Psoas muscle (tissue), 8 donors: ENCODE results near the gene CKMT2. TPM values are rescaled to one million over a fixed set of nuclear protein-coding genes. Genes with fewer than 3 reads are reported as not detected.

Source experiments
- ATAC-seq, 4 donors: fragments of 200-7000 bp; cut with Tn5 transposase; one replicate each; pipeline ENCODE4 v1.9.1; 2020; ENCODE audit warnings: moderate library complexity in 3 of 4, mild to moderate bottlenecking in 2 of 4
- DNase-seq, 2 donors: peaks; one replicate each; pipeline ENCODE4 v3.0.0-alpha.2; 2020
- H3K27ac ChIP-seq: fragments of 200-600 bp; one replicate; pipeline ENCODE4 v1.8.0; 2022
- H3K27me3 ChIP-seq, 3 donors: fragments of 200-600 bp in 1 of 3; one replicate each; pipeline versions ENCODE4 v1.6.1 to v1.8.0; 2013 to 2022; ENCODE audit warnings: low read length in 2 of 3, mild to moderate bottlenecking in 2 of 3, moderate library complexity in 1 of 3; ENCODE audit not compliant: insufficient read depth in 3 of 3
- H3K36me3 ChIP-seq, 2 donors: fragments of 200-600 bp in 1 of 2; one replicate each; pipeline versions ENCODE4 v1.6.1 to v1.8.0; 2013 to 2022; ENCODE audit warnings: low read depth in 1 of 2, mild to moderate bottlenecking in 1 of 2, moderate library complexity in 1 of 2; ENCODE audit not compliant: insufficient read depth in 1 of 2
- H3K4me1 ChIP-seq: fragments of 200-600 bp; one replicate; pipeline ENCODE4 v1.8.0; 2022
- H3K4me3 ChIP-seq: fragments of 200-600 bp; one replicate; pipeline ENCODE4 v1.8.0; 2022; ENCODE audit warnings: mild to moderate bottlenecking
- H3K9me3 ChIP-seq: fragments of 200-600 bp; one replicate; pipeline ENCODE4 v1.8.0; 2022
- CTCF ChIP-seq: fragments of 200-600 bp; IDR thresholded peaks from one replicate; pipeline ENCODE4 v1.8.0; 2022; ENCODE audit warnings: antibody characterized with exemption
- WGBS, 3 donors: extraction: QIAGEN DNeasy Blood & Tissue Kit; methylation state at CpG; one replicate each; pipeline versions ENCODE4 v1.1.6 to v1.1.7; 2013; 5-methylcytosine and 5-hydroxymethylcytosine counted together
- intact Hi-C, 2 donors: fragments of 100-400 bp; cut with DNase I; formaldehyde crosslinking; loops; one replicate each; pipeline versions ENCODE4 v1.11.0 to v1.14.2; 2022
- long read RNA-seq, 2 donors: library from polyadenylated mRNA; unstranded; transcript quantifications; one replicate each; pipeline ENCODE4 v2.0.0, GENCODE V29; 2021
- polyA plus RNA-seq, 3 donors: library from polyadenylated mRNA; stranded (reverse); fragments of 200-250 nt; gene quantifications; one replicate each; pipeline ENCODE4 v1.2.3, GENCODE V29; 2013
- total RNA-seq, 4 donors: library from RNA; stranded (reverse); fragmentation: NEBNext Ultra II Directional in 2 of 4; extraction: Animal tissue kit (Norgen Biotek cat#: 25700) in 2 of 4; gene quantifications; one replicate each; pipeline versions ENCODE4 v1.2.1 to v1.2.4, GENCODE V29; 2021 to 2023
- donor health status: healthy with polysubstance abuse.
- donor health status: DM: no; HTN: no; CAD: no; lungs with moderate emphysema.
- donor health status: Bipolar disorder and iron deficiency.
- donor health status: healthy.
- donor health status: DM: yes; HTN: yes; CAD: no.
- donor health status: DM: no; HTN: no; CAD: no.
- donor health status: DM: no; HTN: no; CAD: no.
- donor health status: DM: yes; HTN: yes; CAD: no.

CKMT2 gene
- total RNA-seq, result 100 to 1,000 TPM; 517 to 907 (median 611) TPM
- polyA plus RNA-seq, result 1,000 to 10,000 TPM in 1 of 3 donors, 100 to 1,000 TPM in 2; 606 to 1,358 (median 830) TPM
- long read RNA-seq, donor 1, transcript CKMT2-201 (10 exons, 1,512 nt), result major isoform, 199 of 322 reads
- long read RNA-seq, donor 1, transcript CKMT2-203 (10 exons, 1,479 nt), result minor isoform, 50 of 322 reads
- long read RNA-seq, donor 1, partial matches to known transcripts, result 63 of 322 reads
- long read RNA-seq, donor 1, other reads (novel, unspliced or antisense), result 7 of 322 reads
- long read RNA-seq, donor 2, transcript CKMT2-202 (11 exons, 1,637 nt), result minor isoform, 10 of 732 reads
- long read RNA-seq, donor 2, transcript CKMT2-203 (10 exons, 1,479 nt), result minor isoform, 122 of 732 reads
- long read RNA-seq, donor 2, transcript CKMT2-201 (10 exons, 1,512 nt), result major isoform, 367 of 732 reads
- long read RNA-seq, donor 2, partial matches to known transcripts, result 173 of 732 reads
- long read RNA-seq, donor 2, other reads (novel, unspliced or antisense), result 59 of 732 reads

DNA sequence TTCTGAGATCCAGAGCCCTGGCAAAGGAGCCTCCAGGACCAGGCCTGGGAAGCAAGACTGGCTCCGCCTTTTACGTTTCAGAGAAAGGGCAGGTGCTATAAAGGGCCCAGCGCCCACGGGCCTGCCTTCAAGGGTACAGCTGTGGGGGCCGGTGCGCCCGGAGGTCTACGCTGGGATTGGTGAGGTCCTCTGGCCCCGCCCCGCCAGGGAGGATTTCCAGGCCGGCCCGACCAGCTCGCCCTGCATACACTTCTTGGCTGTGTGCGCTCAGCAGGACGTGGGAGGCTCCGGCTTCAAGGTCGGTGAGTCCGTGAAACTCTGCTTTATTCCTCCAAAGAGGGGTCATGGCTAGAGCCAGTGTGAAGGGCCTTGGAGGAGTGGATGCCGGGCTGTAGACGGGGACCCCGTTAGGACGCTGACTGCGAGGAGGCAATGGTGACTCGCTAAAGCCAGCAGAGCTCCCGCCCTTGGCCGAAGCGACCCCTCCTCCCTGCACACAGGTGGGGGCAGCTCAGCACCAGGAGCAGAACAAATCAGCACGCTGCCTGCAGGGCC, at the start of gene CKMT2:
CKMT2 (plus strand) TSS at position 243 of the 555 bp plus-strand sequence. CDS start 17,811 bp downstream, outside the sequence.
- Histone ChIP-seq H3K9me3 (no peaks in the 10 kb centered on the region), H3K36me3 (peaks cover 0 to 4% of the 10 kb centered on the region in 2 donors), H3K4me1 (peaks cover 43% of the 10 kb centered on the region), H3K4me3 (peak within 1 kb of the TSS; percentile 78), H3K27me3 (no peaks in the 10 kb centered on the region), H3K27ac (peak within 1 kb of the TSS; percentile 98)
- ATAC-seq (peak; percentile 85 to 87 (median 86)), DNase-seq (peak; percentile 90 to 94)
- no peak for TF ChIP-seq CTCF
- 4% methylated on average over 28 of the region's 28 CpGs for WGBS, 3 donors
- intact Hi-C loops, result no loop called here

GRCh38 chr5:81183811-81184748, 49.0 kb upstream of the CKMT2 start:
- no peak overlapping the region for H3K4me3 ChIP-seq
- TF ChIP-seq CTCF, result no peak
- 59 to 72% (median 61%) methylated on average over 11 of the region's 11 CpGs for WGBS, 3 donors
- intact Hi-C loops, result no loop called here
- no peaks in the 10 kb centered on the region for H3K36me3 ChIP-seq
- peaks cover 0 to 2% (median 0%) of the 10 kb centered on the region in 3 donors for H3K27me3 ChIP-seq
- no peak overlapping the region for H3K27ac ChIP-seq
- H3K9me3 ChIP-seq, result no peaks in the 10 kb centered on the region
- ATAC-seq, result no peak
- H3K4me1 ChIP-seq, result no peaks in the 10 kb centered on the region
- no peak for DNase-seq

- DNase-seq, result no peak
- ATAC-seq, result no peak
- no peak overlapping the region for H3K27ac ChIP-seq
- peaks cover 0 to 2% (median 0%) of the 10 kb centered on the region in 3 donors for H3K27me3 ChIP-seq
- 66 to 80% (median 68%) methylated on average over 6 of the region's 6 CpGs for WGBS, 3 donors
- no peaks in the 10 kb centered on the region for H3K9me3 ChIP-seq
- intact Hi-C loops, result no loop called here
- H3K4me3 ChIP-seq, result no peak overlapping the region
- TF ChIP-seq CTCF, result no peak
- H3K4me1 ChIP-seq, result no peaks in the 10 kb centered on the region
- no peaks in the 10 kb centered on the region for H3K36me3 ChIP-seq
Observed at GRCh38 chr5:81184749-81185110, 48.4 kb upstream of the CKMT2 start.

DNA sequence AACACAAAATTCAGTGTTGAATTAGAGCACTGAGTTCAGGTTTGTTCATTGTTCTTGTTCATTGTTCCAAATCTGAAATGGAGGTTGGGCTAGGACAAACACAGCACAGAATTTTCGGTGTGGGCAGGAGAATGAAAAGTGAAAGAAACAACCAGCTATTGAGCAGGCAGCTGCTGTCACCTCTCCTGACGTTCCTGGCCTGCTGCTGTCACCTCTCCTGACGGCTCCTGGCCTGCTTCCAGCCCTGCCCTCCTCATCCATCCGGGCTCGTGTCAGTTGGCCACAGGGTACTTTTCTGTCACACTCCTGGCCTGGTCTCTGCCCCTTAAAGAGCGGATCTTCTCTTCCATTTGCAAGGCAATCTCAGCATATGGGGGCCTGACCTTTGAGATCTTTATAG, 45.2 kb upstream of the CKMT2 start:
- ATAC-seq, result peak in 1 of 4 donors; percentile 63
- peak in 1 of 2 donors; percentile 30 for DNase-seq
- no peak for TF ChIP-seq CTCF
- intact Hi-C loops, result no loop called here
- Histone ChIP-seq H3K4me1 (no peaks in the 10 kb centered on the region), H3K27me3 (peaks cover 0 to 2% (median 0%) of the 10 kb centered on the region in 3 donors), H3K4me3 (no peak overlapping the region), H3K27ac (no peak overlapping the region), H3K9me3 (no peaks in the 10 kb centered on the region), H3K36me3 (no peaks in the 10 kb centered on the region)
- WGBS, 3 donors, result 23 to 29% (median 26%) methylated on average over 6 of the region's 6 CpGs
